ENCODE data around the gene STUB1.

The STUB1 gene

GRCh38 chr16:717450-718245, 37.4 kb downstream of the STUB1 start:
- no peak overlapping the region for H3K4me3 ChIP-seq (ENCODE audit: low read depth, low read length)
- no peak for TF ChIP-seq CTCF (IDR thresholded peaks at IDR 0.05; ENCODE audit: low read depth, low read length)
- no peak for TF ChIP-seq POLR2A (IDR thresholded peaks at IDR 0.05; ENCODE audit: extremely low read depth, insufficient read length)
- no peak for TF ChIP-seq MYC (IDR thresholded peaks at IDR 0.05; ENCODE audit: low read depth, low read length)
- TF ChIP-seq, protein P1, sequence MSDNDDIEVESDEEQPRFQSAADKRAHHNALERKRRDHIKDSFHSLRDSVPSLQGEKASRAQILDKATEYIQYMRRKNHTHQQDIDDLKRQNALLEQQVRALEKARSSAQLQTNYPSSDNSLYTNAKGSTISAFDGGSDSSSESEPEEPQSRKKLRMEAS (IDR thresholded peaks at IDR 0.05; ENCODE audit: low read depth, low read length) = no peak
- no peak for DNase-seq (ENCODE audit: low read depth)

DNA sequence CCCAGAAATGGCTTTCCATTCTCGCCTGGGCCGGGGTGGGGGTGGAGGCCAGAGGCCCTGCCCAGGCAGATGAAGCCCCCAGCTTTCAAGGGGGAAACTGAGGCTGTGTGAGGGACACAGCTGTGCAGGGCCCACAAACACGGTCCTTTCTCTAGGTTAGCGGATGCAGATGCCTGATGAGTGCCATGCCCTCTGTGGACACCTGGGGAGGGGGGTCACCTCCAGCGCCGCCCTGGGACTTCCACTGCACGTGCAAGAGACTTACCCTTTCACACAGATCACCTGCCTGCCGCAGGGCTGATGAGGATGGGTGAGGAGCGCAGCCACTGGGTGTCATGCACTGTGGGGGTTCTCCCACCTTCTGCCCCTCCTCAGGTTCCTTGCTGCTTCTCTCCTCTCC, 38.2 kb downstream of the STUB1 start:
- TF ChIP-seq POLR2A (IDR thresholded peaks at IDR 0.05; ENCODE audit: extremely low read depth, insufficient read length) (no peak), MYC (IDR thresholded peaks at IDR 0.05; ENCODE audit: low read depth, low read length) (no peak), CTCF (IDR thresholded peaks at IDR 0.05; ENCODE audit: low read depth, low read length) (no peak)
- TF ChIP-seq, protein P1 (IDR thresholded peaks at IDR 0.05; ENCODE audit: low read depth, low read length) = no peak
- no peak for DNase-seq (ENCODE audit: low read depth)
- H3K4me3 ChIP-seq (ENCODE audit: low read depth, low read length) = no peak overlapping the region

DNA sequence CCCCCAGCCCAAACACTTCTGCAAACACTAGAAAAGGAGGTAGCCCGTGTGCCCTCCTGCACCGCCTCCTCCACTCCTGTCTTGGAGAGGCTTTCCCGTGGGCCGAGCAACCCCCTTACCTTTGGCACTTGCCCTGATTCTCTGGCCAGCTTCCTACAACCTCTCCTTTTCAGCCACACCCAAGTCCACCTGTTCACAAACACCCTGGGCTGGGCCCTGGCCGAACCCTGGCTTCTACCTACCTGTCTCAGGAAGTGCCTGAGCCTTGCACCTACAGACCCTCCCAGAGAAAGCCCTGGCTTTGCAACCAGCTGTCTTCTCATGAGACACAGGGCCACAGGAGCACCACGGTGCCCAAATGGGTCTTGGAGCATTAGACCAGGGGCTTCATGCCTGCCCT, 38.7 kb downstream of the STUB1 start:
- DNase-seq (ENCODE audit: low read depth) = no peak
- TF ChIP-seq MYC (IDR thresholded peaks at IDR 0.05; ENCODE audit: low read depth, low read length) (no peak), CTCF (IDR thresholded peaks at IDR 0.05; ENCODE audit: low read depth, low read length) (no peak), POLR2A (IDR thresholded peaks at IDR 0.05; ENCODE audit: extremely low read depth, insufficient read length) (no peak)
- TF ChIP-seq, protein P1 (IDR thresholded peaks at IDR 0.05; ENCODE audit: low read depth, low read length) = no peak
- no peak overlapping the region for H3K4me3 ChIP-seq (ENCODE audit: low read depth, low read length)

GRCh38 chr16:719815-720446, 39.7 kb downstream of the STUB1 start:
- DNase-seq (ENCODE audit: low read depth) = peak; percentile 68
- peak overlapping the region; percentile 60 for H3K4me3 ChIP-seq (ENCODE audit: low read depth, low read length)
- TF ChIP-seq POLR2A (IDR thresholded peaks at IDR 0.05; ENCODE audit: extremely low read depth, insufficient read length) (no peak), MYC (IDR thresholded peaks at IDR 0.05; ENCODE audit: low read depth, low read length) (no peak), CTCF (IDR thresholded peaks at IDR 0.05; ENCODE audit: low read depth, low read length) (peak; percentile 19)
- TF ChIP-seq, protein P1 (IDR thresholded peaks at IDR 0.05; ENCODE audit: low read depth, low read length) = no peak

DNA sequence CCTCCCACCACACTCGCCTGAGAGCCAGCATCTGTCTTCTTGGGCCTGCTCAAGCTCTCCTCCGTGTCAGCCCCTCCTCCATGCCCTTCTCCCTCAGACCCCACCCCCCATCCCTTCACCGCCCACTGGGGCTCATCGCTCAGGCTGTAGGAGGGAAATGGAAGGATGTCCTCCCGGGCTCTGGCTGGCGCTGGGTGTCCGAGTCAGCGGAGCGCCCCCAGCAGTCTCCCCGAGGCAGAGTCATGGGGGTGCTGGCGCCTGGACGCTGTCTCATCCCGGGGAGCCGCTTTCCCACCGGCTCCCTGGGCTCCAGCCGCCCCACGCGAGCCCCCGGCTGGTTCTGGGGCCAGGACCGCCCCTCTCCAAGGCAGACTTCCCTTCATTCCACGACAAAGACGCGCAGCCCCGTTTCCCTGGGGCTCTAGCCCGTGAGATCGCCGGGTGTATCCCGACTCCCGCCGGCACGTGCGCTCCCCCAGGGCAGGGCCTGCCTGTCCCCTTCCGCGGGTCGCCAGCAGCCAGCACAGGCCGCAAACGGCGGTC, 40.3 kb downstream of the STUB1 start:
- DNase-seq (ENCODE audit: low read depth) = peak; percentile 90
- peak overlapping the region; percentile 60 for H3K4me3 ChIP-seq (ENCODE audit: low read depth, low read length)
- TF ChIP-seq CTCF (IDR thresholded peaks at IDR 0.05; ENCODE audit: low read depth, low read length) = peak; percentile 22
- TF ChIP-seq, protein P1 (IDR thresholded peaks at IDR 0.05; ENCODE audit: low read depth, low read length) = 0 out of 2 replicates have a peak, but pooled peaks have one; percentile 40
- TF ChIP-seq POLR2A (IDR thresholded peaks at IDR 0.05; ENCODE audit: extremely low read depth, insufficient read length) = no peak
- TF ChIP-seq MYC (IDR thresholded peaks at IDR 0.05; ENCODE audit: low read depth, low read length) = peak; percentile 42

Data from NB4 (cell line).